ENCODE measurements around the gene RPH3AL. TPM values are rescaled to one million over a fixed set of nuclear protein-coding genes. Genes with fewer than 3 reads are reported as not detected.

The RPH3AL gene
- total RNA-seq, 2 experiments from 2014 or later = 0.64 to 1.2 TPM

GRCh38 chr17:162689-163088 is 189.9 kb downstream of the RPH3AL start:
- Mint-ChIP-seq H3K9me3 (no peaks in the 10 kb centered on the region), H3K27me3 (no peaks in the 10 kb centered on the region), H3K4me1 (no peaks in the 10 kb centered on the region), H3K36me3 (no peaks in the 10 kb centered on the region), H3K27ac (no peak overlapping the region), H3K4me3 (no peak overlapping the region)
- DNase-seq = no peak

Other genes with a start within 250 kb of the RPH3AL start
- gene SCGB1C2, start 215.2 kb downstream of the RPH3AL start, total RNA-seq = not detected
- under 1 TPM; 0.06 to 0.08 TPM for gene DOC2B, start 171.2 kb downstream of the RPH3AL start, total RNA-seq
- gene RFLNB, start 93.1 kb upstream of the RPH3AL start, total RNA-seq = 10 to 100 TPM; 37.3 to 38.4 TPM